C4-2B (cell line): Measurements from ENCODE around the gene RNF133.

Experiments used
- CTCF ChIP-seq: fragments of 450-650 bp; conservative IDR thresholded peaks from 2 replicates; pipeline ENCODE4 v1.5.1; 2017; ENCODE audit warnings: mild to moderate bottlenecking
- ZFX ChIP-seq: fragments of 450-650 bp; IDR thresholded peaks from 2 replicates; pipeline ENCODE4 v1.6.1; 2017

- TF ChIP-seq CTCF: no peak
- TF ChIP-seq ZFX: no peak
Observed at GRCh38 chr7:122715183-122715582, 16.3 kb upstream of the RNF133 start.
